HFFc6 (cell line): Measurements from ENCODE around the gene ELOVL6. TPM values are rescaled to one million over a fixed set of nuclear protein-coding genes. Genes with fewer than 3 reads are reported as not detected.
"Not testable (repeated sequence)": the region's sequence is repeated elsewhere in the genome, so short reads cannot be mapped to it uniquely, and the experiment has no call there.

Experiments
- DNase-seq: peaks from one replicate; pipeline ENCODE4 v3.0.0-alpha.2; 2018
- H3K27ac Mint-ChIP-seq: 2 replicates; pipeline ENCODE4 v1.8.0; 2020; ENCODE audit warnings: mild to moderate bottlenecking, mixed read lengths
- H3K27me3 Mint-ChIP-seq: 2 replicates; pipeline ENCODE4 v1.8.0; 2021; ENCODE audit warnings: mild to moderate bottlenecking, moderate library complexity, mixed read lengths; ENCODE audit not compliant: insufficient read depth
- H3K36me3 Mint-ChIP-seq: 2 replicates; pipeline ENCODE4 v1.8.0; 2021; ENCODE audit warnings: low read depth, mixed read lengths
- H3K4me1 Mint-ChIP-seq: 2 replicates; pipeline ENCODE4 v1.8.0; 2020; ENCODE audit warnings: low read depth, mixed read lengths
- H3K4me3 Mint-ChIP-seq: 2 replicates; pipeline ENCODE4 v1.8.0; 2020; ENCODE audit warnings: mild to moderate bottlenecking, moderate library complexity, mixed read lengths
- H3K9me3 Mint-ChIP-seq: 2 replicates; pipeline ENCODE4 v1.8.0; 2020; ENCODE audit warnings: mild to moderate bottlenecking, mixed read lengths
- total RNA-seq, 6 experiments: library from RNA; stranded (reverse); fragmentation: NEBNext Ultra II Directional; extraction: Animal tissue kit (Norgen Biotek cat#: 25700); gene quantifications; 2 replicates in 1 of 6; 3 replicates in 5 of 6; pipeline ENCODE4 v1.2.3, GENCODE V29; 2021
- TF ChIP-seq, protein P1 (sequence below): fragments of 200-600 bp; sonication (generic); IDR thresholded peaks from 2 replicates; pipeline ENCODE4 v1.5.0; 2021; ENCODE audit warnings: antibody characterized with exemption, mild to moderate bottlenecking

The ELOVL6 gene
- total RNA-seq, 6 experiments from 2014 or later, result 21.0 to 26.2 (median 22.5) TPM

- Mint-ChIP-seq H3K4me1 (peaks cover 22% of the 10 kb centered on the region), H3K36me3 (no peaks in the 10 kb centered on the region), H3K27me3 (peaks cover 9% of the 10 kb centered on the region; the same call in 1 of the 2 replicates), H3K9me3 (no peaks in the 10 kb centered on the region), H3K27ac (no peak overlapping the region), H3K4me3 (no peak overlapping the region)
- DNase-seq, result no peak
- TF ChIP-seq, protein P1, sequence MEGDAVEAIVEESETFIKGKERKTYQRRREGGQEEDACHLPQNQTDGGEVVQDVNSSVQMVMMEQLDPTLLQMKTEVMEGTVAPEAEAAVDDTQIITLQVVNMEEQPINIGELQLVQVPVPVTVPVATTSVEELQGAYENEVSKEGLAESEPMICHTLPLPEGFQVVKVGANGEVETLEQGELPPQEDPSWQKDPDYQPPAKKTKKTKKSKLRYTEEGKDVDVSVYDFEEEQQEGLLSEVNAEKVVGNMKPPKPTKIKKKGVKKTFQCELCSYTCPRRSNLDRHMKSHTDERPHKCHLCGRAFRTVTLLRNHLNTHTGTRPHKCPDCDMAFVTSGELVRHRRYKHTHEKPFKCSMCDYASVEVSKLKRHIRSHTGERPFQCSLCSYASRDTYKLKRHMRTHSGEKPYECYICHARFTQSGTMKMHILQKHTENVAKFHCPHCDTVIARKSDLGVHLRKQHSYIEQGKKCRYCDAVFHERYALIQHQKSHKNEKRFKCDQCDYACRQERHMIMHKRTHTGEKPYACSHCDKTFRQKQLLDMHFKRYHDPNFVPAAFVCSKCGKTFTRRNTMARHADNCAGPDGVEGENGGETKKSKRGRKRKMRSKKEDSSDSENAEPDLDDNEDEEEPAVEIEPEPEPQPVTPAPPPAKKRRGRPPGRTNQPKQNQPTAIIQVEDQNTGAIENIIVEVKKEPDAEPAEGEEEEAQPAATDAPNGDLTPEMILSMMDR, result no peak
Measured at GRCh38 chr4:110041735-110042134, 156.7 kb downstream of the ELOVL6 start.

DNA sequence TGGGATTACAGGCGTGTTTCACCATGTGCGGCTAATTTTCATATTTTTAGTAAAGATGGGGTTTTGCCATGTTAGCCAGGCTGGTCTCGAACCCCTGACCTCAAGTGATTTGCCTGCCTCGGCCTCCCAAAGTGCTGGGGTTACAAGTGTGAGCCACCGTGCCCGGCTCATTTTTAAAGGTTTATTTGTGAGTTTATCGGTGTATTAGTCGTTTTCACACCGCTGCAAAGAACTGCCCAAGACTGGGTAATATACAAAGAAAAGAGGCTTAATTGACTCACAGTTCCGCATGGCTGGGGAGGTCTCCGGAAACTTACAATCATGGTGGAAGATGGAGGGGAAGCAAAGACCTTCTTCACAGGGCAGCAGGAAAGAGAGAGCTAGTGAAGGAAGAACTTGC is 159.3 kb downstream of the ELOVL6 start:
- not testable (repeated sequence) for H3K27ac Mint-ChIP-seq, DNase-seq, H3K4me3 Mint-ChIP-seq, H3K9me3 Mint-ChIP-seq, H3K36me3 Mint-ChIP-seq
- Mint-ChIP-seq H3K27me3 (peaks cover 12% of the 10 kb centered on the region), H3K4me1 (peaks cover 15% of the 10 kb centered on the region)

GRCh38 chr4:110034026-110034393 is 164.4 kb downstream of the ELOVL6 start:
- no peak overlapping the region for H3K27ac Mint-ChIP-seq
- DNase-seq, result no peak
- H3K36me3 Mint-ChIP-seq, result no peaks in the 10 kb centered on the region
- H3K27me3 Mint-ChIP-seq, result peaks cover 12% of the 10 kb centered on the region
- H3K4me3 Mint-ChIP-seq, result no peak overlapping the region
- H3K9me3 Mint-ChIP-seq, result no peaks in the 10 kb centered on the region
- TF ChIP-seq, protein P1, result no peak
- peaks cover 7% of the 10 kb centered on the region; the same call in 1 of the 2 replicates for H3K4me1 Mint-ChIP-seq

GRCh38 chr4:110033355-110034025 is 164.9 kb downstream of the ELOVL6 start:
- no peak for DNase-seq
- TF ChIP-seq, protein P1, result no peak
- Mint-ChIP-seq H3K27ac (no peak overlapping the region), H3K9me3 (no peaks in the 10 kb centered on the region), H3K27me3 (peaks cover 12% of the 10 kb centered on the region), H3K36me3 (no peaks in the 10 kb centered on the region), H3K4me3 (no peak overlapping the region), H3K4me1 (peaks cover 7% of the 10 kb centered on the region; the same call in 1 of the 2 replicates)

DNA sequence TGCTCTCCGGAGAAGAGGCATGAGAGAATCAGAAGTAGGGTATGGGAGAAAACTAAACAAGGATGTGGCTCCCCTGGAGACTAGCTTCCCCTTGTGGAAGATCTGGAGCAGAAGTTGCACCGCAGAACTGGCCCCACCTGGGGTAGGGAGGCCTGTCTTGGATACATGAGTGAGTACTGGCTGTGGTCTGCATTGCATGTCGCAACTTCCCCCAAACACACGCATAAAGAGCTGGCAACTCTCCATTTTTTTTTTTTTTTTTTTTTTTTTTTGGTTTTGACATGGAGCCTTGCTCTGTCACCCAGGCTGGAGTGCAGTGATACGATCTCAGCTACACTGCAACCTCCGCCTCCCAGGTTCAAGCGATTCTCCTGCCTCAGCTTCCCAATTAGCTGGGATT is 165.8 kb downstream of the ELOVL6 start:
- H3K36me3 Mint-ChIP-seq, result no peaks in the 10 kb centered on the region
- DNase-seq, result no peak
- H3K27me3 Mint-ChIP-seq, result peaks cover 12% of the 10 kb centered on the region
- no peaks in the 10 kb centered on the region for H3K9me3 Mint-ChIP-seq
- H3K4me3 Mint-ChIP-seq, result no peak overlapping the region
- TF ChIP-seq, protein P1, result no peak
- peaks cover 7% of the 10 kb centered on the region; the same call in 1 of the 2 replicates for H3K4me1 Mint-ChIP-seq
- no peak overlapping the region for H3K27ac Mint-ChIP-seq

DNA sequence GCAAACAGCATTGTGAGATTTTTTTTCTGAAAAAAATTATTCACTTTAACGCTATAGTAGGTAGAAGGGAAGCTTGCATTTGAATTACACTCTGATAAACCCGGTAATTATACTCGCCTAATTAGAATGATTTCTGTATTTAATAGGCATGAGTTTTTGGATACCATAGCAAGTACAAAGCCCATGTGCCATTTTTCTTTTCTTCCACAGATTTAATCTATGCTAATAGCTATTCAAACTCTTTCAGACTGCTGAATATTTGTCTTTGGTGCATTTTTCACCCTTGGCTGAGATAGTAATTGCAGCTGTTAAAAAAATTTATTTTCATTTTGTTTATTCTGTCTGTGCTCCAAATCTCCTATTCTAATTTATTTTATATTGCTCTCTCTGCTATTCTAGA is 172.7 kb downstream of the ELOVL6 start:
- Mint-ChIP-seq H3K4me1 (peaks cover 12% of the 10 kb centered on the region), H3K4me3 (no peak overlapping the region), H3K9me3 (no peaks in the 10 kb centered on the region), H3K27ac (no peak overlapping the region), H3K36me3 (no peaks in the 10 kb centered on the region), H3K27me3 (peaks cover 3% of the 10 kb centered on the region)
- no peak for DNase-seq
- TF ChIP-seq, protein P1, result no peak
